HepG2 (cell line): Measurements from ENCODE around the gene TBX6. TPM values are rescaled to one million over a fixed set of nuclear protein-coding genes. Genes with fewer than 3 reads are reported as not detected.
A peak's percentile ranks its signal among the peaks of the same experiment; 100 is the strongest.

Source experiments
- ATF2 ChIP-seq: sonication (generic); formaldehyde crosslinking; IDR thresholded peaks from 2 replicates; pipeline ENCODE4 v1.4.0; 2020; ENCODE audit warnings: missing genetic modification reagents
- BATF2 ChIP-seq: sonication (generic); formaldehyde crosslinking; IDR thresholded peaks from 2 replicates; pipeline ENCODE4 v1.8.0; 2022; ENCODE audit warnings: mild to moderate bottlenecking, missing genetic modification reagents, moderate library complexity
- HNRNPK ChIP-seq: fragments of 200-400 bp; formaldehyde crosslinking; IDR thresholded peaks from 2 replicates; pipeline ENCODE4 v1.6.1; 2018; ENCODE audit warnings: low read length, low read depth, moderate library complexity, mild to moderate bottlenecking; ENCODE audit not compliant: poor library complexity, severe bottlenecking
- KLF16 ChIP-seq, 2 experiments: sonication (generic) in 1 of 2; formaldehyde crosslinking in 1 of 2; IDR thresholded peaks; 2 replicates each; pipeline versions ENCODE4 v1.6.1 to v1.8.0; 2016 to 2023; ENCODE audit warnings: missing genetic modification reagents in 2 of 2, missing compliant biosample characterization in 1 of 2
- MAX ChIP-seq: IDR thresholded peaks from 2 replicates; pipeline ENCODE4 v1.6.1; 2012; ENCODE audit warnings: inconsistent platforms
- MED1 ChIP-seq: sonication (generic); formaldehyde crosslinking; IDR thresholded peaks from 2 replicates; pipeline ENCODE4 v1.4.0; 2020; ENCODE audit warnings: missing genetic modification reagents
- MTF1 ChIP-seq: sonication (generic); formaldehyde crosslinking; IDR thresholded peaks from 2 replicates; pipeline ENCODE4 v1.5.0; 2020; ENCODE audit warnings: missing genetic modification reagents
- MZF1 ChIP-seq: sonication (generic); formaldehyde crosslinking; IDR thresholded peaks from 2 replicates; pipeline ENCODE4 v1.8.1; 2023; ENCODE audit warnings: mild to moderate bottlenecking, missing genetic modification reagents, borderline replicate concordance
- NR2C2 ChIP-seq: sonication (generic); formaldehyde crosslinking; IDR thresholded peaks from 2 replicates; pipeline ENCODE4 v1.4.0; 2020; ENCODE audit warnings: missing genetic modification reagents, mild to moderate bottlenecking, moderate library complexity, borderline replicate concordance
- NR2F6 ChIP-seq, 2 experiments: IDR thresholded peaks; 2 replicates each; pipeline ENCODE4 v1.6.1; 2016; ENCODE audit warnings: antibody characterized with exemption in 1 of 2, mild to moderate bottlenecking in 1 of 2
- PHF20 ChIP-seq: sonication (generic); formaldehyde crosslinking; IDR thresholded peaks from 2 replicates; pipeline ENCODE4 v1.5.0; 2020; ENCODE audit warnings: mild to moderate bottlenecking, missing genetic modification reagents
- POLR2A ChIP-seq, 2 experiments: IDR thresholded peaks; 2 replicates each; pipeline ENCODE4 v1.6.1; 2011; ENCODE audit warnings: low read depth in 2 of 2, low read length in 2 of 2, mild to moderate bottlenecking in 1 of 2, moderate library complexity in 1 of 2; ENCODE audit not compliant: insufficient read depth in 1 of 2
- RAD21 ChIP-seq: fragments of 450-650 bp; formaldehyde crosslinking; IDR thresholded peaks from 2 replicates; pipeline ENCODE4 v1.5.0; 2020; ENCODE audit warnings: mild to moderate bottlenecking
- UBTF ChIP-seq: sonication (generic); formaldehyde crosslinking; IDR thresholded peaks from 2 replicates; pipeline ENCODE4 v1.4.0; 2020; ENCODE audit warnings: mild to moderate bottlenecking, missing genetic modification reagents
- ZFX ChIP-seq: sonication (generic); formaldehyde crosslinking; IDR thresholded peaks from 2 replicates; pipeline ENCODE4 v1.4.0; 2020; ENCODE audit warnings: mild to moderate bottlenecking, low read depth, missing genetic modification reagents, moderate library complexity
- ZIK1 ChIP-seq: sonication (generic); formaldehyde crosslinking; IDR thresholded peaks from 2 replicates; pipeline ENCODE4 v1.5.0; 2020; ENCODE audit warnings: mild to moderate bottlenecking, low read depth, missing genetic modification reagents, borderline replicate concordance
- ZNF20 ChIP-seq: sonication (generic); formaldehyde crosslinking; IDR thresholded peaks from 2 replicates; pipeline ENCODE4 v1.4.0; 2020; ENCODE audit warnings: mild to moderate bottlenecking, moderate library complexity, missing genetic modification reagents
- ZNF251 ChIP-seq: sonication (generic); formaldehyde crosslinking; IDR thresholded peaks from 2 replicates; pipeline ENCODE4 v1.9.0; 2021; ENCODE audit warnings: mild to moderate bottlenecking, missing genetic modification reagents
- ZNF44 ChIP-seq: sonication (generic); formaldehyde crosslinking; IDR thresholded peaks from 2 replicates; pipeline ENCODE4 v1.5.1; 2020; ENCODE audit warnings: mild to moderate bottlenecking, missing genetic modification reagents
- ZNF879 ChIP-seq: sonication (generic); formaldehyde crosslinking; IDR thresholded peaks from 2 replicates; pipeline ENCODE4 v1.8.1; 2023; ENCODE audit warnings: missing genetic modification reagents
- polyA plus RNA-seq, 8 experiments: library from polyadenylated mRNA; depleted of rRNA in 3 of 8; stranded (reverse) in 7 of 8; unstranded in 1 of 8; fragments of >200 nt; fragmentation: Illumina TruSeq in 4 of 8; extraction: Trizol in 4 of 8; gene quantifications; 2 replicates each; pipeline versions ENCODE4 v1.2.1 to v1.2.3, GENCODE V29; 2011 to 2016; ENCODE audit warnings: low read depth in 4 of 8, missing spikeins in 1 of 8, mixed read lengths in 1 of 8; ENCODE audit not compliant: insufficient read depth in 1 of 8
- total RNA-seq, 5 experiments: library from RNA; depleted of rRNA; stranded (reverse); fragments of >200 nt; fragmentation: Illumina TruSeq; extraction: Trizol; gene quantifications; 2 replicates each; pipeline ENCODE4 v1.2.3, GENCODE V29; 2016; ENCODE audit warnings: low read depth in 1 of 5
- TF ChIP-seq, protein P1 (sequence below), 2 experiments: IDR thresholded peaks; 2 replicates each; pipeline ENCODE4 v1.6.1; 2011 to 2012; ENCODE audit warnings: low read length in 2 of 2, borderline replicate concordance in 1 of 2, low read depth in 1 of 2, mild to moderate bottlenecking in 1 of 2, moderate library complexity in 1 of 2
- TF ChIP-seq, protein P2 (sequence below): sonication (generic); formaldehyde crosslinking; IDR thresholded peaks from 2 replicates; pipeline ENCODE4 v1.8.0; 2022; ENCODE audit warnings: missing genetic modification reagents, mild to moderate bottlenecking, borderline replicate concordance

TBX6 gene
- total and polyA plus RNA-seq, 2 of the 13 experiments (the other 11 are each of a cell fraction or from before 2014, with no cell fraction given): 0.24 to 0.42 TPM

DNA sequence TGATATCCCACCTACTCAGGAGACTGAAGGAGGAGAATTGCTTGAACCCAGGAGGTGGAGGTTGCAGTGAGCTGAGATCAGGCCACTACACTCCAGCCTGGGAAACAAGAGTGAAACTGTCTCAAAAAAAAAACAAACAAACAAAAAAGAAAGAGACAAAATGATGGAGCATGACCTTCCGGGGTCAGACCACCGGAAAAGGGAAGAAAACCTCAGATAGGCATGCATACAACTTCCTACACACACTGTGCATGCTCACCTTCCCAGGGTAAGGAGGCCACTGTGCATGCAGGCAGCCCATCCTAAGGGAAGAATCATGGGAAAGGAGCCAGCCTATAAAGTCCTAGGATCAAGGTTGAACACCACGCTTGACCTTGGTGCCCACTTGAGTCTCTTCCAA, 40.9 kb upstream of the TBX6 start (continued):
- TF ChIP-seq, protein P1, sequence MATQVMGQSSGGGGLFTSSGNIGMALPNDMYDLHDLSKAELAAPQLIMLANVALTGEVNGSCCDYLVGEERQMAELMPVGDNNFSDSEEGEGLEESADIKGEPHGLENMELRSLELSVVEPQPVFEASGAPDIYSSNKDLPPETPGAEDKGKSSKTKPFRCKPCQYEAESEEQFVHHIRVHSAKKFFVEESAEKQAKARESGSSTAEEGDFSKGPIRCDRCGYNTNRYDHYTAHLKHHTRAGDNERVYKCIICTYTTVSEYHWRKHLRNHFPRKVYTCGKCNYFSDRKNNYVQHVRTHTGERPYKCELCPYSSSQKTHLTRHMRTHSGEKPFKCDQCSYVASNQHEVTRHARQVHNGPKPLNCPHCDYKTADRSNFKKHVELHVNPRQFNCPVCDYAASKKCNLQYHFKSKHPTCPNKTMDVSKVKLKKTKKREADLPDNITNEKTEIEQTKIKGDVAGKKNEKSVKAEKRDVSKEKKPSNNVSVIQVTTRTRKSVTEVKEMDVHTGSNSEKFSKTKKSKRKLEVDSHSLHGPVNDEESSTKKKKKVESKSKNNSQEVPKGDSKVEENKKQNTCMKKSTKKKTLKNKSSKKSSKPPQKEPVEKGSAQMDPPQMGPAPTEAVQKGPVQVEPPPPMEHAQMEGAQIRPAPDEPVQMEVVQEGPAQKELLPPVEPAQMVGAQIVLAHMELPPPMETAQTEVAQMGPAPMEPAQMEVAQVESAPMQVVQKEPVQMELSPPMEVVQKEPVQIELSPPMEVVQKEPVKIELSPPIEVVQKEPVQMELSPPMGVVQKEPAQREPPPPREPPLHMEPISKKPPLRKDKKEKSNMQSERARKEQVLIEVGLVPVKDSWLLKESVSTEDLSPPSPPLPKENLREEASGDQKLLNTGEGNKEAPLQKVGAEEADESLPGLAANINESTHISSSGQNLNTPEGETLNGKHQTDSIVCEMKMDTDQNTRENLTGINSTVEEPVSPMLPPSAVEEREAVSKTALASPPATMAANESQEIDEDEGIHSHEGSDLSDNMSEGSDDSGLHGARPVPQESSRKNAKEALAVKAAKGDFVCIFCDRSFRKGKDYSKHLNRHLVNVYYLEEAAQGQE (IDR thresholded peaks at IDR 0.05; ENCODE audit: borderline replicate concordance in 1 of 2, low read depth in 1 of 2, low read length in 2 of 2): no peak
- no peak for TF ChIP-seq RAD21
- TF ChIP-seq MED1: no peak
- TF ChIP-seq NR2F6 (IDR thresholded peaks at IDR 0.05): peak; percentile 44
- peak; percentile 53; the same call in 1 of the 2 replicates for TF ChIP-seq NR2F6 (CRISPR knock-in tag; IDR thresholded peaks at IDR 0.05)
- 0 out of 2 replicates have a peak, but pooled peaks have one; percentile 32 for TF ChIP-seq PHF20 (CRISPR knock-in tag)
- no peak for TF ChIP-seq ATF2 (CRISPR knock-in tag)
- TF ChIP-seq HNRNPK: no peak
- TF ChIP-seq, protein P2, sequence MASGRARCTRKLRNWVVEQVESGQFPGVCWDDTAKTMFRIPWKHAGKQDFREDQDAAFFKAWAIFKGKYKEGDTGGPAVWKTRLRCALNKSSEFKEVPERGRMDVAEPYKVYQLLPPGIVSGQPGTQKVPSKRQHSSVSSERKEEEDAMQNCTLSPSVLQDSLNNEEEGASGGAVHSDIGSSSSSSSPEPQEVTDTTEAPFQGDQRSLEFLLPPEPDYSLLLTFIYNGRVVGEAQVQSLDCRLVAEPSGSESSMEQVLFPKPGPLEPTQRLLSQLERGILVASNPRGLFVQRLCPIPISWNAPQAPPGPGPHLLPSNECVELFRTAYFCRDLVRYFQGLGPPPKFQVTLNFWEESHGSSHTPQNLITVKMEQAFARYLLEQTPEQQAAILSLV (CRISPR knock-in tag): no peak
- TF ChIP-seq ZNF44 (CRISPR knock-in tag): no peak
- TF ChIP-seq ZIK1 (CRISPR knock-in tag): no peak
- TF ChIP-seq MZF1: no peak
- no peak for TF ChIP-seq UBTF
- TF ChIP-seq MTF1 (CRISPR knock-in tag): no peak
- TF ChIP-seq POLR2A (IDR thresholded peaks at IDR 0.05; ENCODE audit: insufficient read depth in 1 of 2, low read depth in 2 of 2, low read length in 2 of 2): no peak
- no peak for TF ChIP-seq ZNF251 (CRISPR knock-in tag)
- peak; percentile 77; the same call in 1 of the 2 replicates for TF ChIP-seq NR2C2 (CRISPR knock-in tag)
- TF ChIP-seq BATF2 (CRISPR knock-in tag): no peak
- peak; percentile 31; the same call in 1 of the 2 replicates for TF ChIP-seq MAX
- TF ChIP-seq ZNF20 (CRISPR knock-in tag): no peak
- TF ChIP-seq ZNF879 (CRISPR knock-in tag): no peak
- no peak for TF ChIP-seq KLF16 (CRISPR knock-in tag; IDR thresholded peaks at IDR 0.05)
- TF ChIP-seq ZFX (CRISPR knock-in tag): 0 out of 2 replicates have a peak, but pooled peaks have one; percentile 23
